Stimulated activated CD4-positive, alpha-beta T cell treated with anti-CD3 and anti-CD28 coated beads, TNF-alpha, amount 100 ng/mL, for 24 hours (primary cell): ENCODE results near the gene TMEM267.
"Not testable (repeated sequence)": the region's sequence is repeated elsewhere in the genome, so short reads cannot be mapped to it uniquely, and the experiment has no call there.

Experiments used
- DNase-seq, 3 experiments: peaks; one replicate each; pipeline ENCODE4 v3.0.0-alpha.2; 2020; ENCODE audit warnings: low read depth in 3 of 3

TMEM267 gene, protein sequence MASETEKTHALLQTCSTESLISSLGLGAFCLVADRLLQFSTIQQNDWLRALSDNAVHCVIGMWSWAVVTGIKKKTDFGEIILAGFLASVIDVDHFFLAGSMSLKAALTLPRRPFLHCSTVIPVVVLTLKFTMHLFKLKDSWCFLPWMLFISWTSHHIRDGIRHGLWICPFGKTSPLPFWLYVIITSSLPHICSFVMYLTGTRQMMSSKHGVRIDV

DNA sequence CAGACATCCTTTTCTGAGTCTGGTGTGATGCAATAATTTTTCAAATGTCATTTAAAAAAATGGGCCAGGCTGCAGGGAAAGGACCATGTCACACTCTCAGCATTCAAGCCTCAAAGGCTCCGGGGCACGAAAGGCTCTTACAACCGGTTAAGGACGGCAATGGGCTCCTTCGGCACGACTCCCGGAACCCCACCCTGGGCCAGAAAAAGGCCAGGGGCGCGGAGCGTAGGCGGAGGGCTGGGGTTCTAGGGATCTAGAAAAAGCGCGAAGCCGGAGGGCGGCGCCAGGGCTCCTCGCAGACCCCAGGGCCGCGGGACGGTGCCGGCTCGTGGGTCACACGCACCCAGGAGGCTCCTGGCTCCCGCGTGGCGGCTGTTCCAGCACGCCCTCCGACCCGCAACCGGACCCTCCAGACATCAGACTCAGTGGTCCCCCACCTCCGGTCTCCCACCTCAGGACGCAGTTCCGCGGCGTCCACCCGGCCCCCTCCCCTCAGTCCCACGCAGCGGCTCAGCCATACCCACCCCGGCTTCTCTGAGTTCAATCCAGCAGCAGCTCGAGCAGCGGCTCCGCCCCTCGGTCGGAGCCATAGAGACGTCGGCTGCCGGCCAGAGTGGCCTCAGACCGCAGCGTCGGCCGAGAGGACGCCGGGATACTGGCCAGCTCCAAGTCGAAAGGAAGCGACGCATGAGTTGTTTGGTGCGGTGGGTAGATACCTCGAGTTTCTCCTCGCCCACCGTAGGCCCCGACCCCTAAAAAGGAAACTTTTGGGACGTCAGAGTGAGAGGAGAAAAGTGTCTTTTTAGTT, at the start of gene TMEM267:
Gene TMEM267 (minus strand): TSS at position 568 of the 808 bp plus-strand sequence. CDS start 29,896 bp downstream, outside the sequence.
- peak; percentile 71 to 82 (median 75) for DNase-seq

DNA sequence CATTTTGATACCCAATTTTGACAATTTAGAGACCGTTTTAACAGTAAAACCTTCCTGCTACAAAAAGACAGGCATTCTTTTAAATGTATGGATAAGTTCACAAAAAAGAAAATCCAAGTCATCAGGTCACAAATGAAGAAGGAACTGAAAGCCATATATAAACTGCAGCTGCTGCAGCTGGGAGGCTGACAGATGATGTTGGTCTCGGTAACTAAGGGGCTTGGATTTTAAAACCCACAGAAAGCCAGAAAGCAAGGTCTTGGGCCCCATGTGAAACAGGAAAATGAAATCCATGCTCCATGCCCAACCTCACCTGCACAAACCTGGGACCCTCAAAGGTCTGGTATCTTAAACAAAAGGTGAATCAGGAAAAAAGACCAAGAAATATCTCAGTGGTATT, 47.0 kb upstream of the TMEM267 start:
- no peak for DNase-seq

DNA sequence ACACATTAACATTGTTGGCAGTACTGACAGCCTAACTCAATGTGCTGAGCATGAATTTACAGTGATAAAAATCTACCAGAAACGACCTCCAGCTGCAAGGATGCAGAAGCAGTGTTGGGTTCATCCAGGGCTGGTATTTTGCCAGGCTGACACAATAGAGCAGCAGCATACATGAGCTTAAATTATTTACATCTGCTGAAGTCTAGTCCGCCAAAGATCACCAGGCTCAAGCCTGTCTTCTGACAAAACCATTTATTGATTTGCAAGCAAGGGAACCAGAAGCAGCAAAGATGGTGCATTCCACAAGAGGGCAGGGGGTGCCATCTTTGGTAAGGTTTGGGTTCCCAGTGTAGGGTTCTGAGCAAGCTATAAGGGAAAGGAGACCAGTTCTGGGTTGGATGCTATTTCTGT, 40.0 kb upstream of the TMEM267 start:
- DNase-seq: no peak

DNA sequence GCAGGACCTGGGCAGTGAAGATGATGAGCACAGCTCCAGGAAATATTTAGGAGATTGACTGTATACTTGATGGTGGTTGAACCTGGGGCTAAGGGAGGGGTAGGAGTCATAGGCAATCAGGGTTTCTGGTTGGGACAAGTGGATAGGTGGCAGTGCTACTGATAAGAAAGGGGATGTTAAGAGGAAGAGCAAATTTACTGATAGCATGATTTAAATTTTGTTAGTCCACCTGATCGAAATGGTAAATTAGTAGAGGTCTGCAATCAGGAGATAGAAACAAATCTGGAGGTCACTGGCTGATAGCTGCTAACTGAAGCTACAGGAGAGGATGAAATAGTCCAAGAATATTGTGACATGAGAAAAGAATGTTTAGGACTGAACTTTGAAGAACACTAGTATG, 37.0 kb upstream of the TMEM267 start:
- no peak for DNase-seq

DNA sequence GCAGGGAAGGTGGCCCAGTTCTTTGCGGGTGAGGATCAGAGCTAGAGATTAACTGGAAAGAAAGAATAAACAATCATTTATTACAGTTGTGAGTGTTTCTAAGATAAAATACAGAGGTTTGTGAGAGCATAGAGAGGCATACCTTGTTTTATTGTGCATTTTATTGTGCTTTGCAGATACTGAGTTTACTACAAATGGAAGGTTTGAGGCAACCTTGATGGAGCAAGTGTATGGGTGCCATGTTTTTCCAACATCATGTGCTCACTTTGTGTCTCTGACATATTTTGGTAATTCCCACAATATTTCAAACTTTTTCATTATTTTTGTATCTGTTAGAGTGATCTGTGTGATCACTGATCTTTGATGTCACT, 32.0 kb upstream of the TMEM267 start:
- no peak for DNase-seq

DNA sequence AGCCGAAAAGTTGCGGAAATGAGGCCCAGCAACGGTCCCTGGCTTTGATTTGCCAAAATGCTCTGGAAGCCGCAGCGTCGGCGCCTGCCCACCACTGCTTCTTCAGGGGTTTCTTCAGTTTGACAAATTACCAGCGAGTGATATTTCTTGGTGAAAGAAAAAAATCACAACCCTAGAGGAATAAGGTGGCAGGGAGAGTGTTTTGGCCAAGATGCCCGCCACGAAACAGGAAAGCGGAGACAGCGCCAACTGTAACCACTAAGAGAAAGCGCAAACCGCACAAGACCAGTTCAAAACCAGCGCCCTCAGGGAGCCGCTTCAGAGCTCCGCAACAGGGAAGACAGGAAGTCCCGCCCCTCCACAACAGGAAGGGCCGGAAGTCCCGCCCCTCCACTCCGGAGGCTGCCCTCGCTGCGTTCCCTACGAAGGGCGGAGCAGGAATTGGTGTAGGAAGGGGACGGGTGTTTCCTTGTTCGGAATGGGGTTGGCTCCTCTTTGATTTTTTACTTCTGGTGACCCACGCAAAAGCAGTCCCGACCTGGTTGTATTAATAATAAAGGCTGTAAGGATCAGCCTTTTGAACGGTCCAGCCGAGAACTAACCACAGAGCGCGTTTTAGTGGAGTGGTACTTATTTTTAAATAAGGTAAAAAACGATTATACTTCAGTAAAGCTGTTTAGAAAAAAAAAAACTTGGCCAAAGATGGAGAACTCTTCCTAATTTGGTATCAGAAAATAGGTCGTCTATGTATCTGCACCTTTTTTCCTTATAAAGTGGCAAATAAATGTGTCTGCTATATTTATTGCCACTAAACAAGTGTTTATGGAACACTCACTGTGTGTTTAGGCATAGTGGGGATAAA, 31.4 kb upstream of the TMEM267 start, which contains the start of gene C5orf34:
Gene C5orf34 (minus strand): TSS at position 333 of the 862 bp plus-strand sequence. CDS start 5,809 bp downstream, outside the sequence.
- peak; percentile 91 to 95 (median 92) for DNase-seq

DNA sequence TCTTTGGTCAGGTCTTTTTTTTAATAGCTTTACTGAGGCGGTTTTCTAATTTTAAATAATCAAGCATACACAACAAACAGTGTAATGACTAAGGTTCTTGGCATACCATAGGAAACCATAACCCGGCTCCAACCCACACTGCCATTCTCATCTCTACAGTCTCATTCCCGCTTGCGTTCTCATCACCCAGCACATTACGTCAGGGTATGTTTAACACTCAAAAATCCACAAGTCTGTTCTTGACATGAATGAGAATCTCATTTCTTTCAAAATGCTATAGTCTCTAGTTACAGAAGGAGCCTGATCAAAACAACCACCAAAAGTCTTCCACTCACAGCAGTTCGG, 30.8 kb upstream of the TMEM267 start:
- peak in 1 of 3 experiments; percentile 19 for DNase-seq

DNA sequence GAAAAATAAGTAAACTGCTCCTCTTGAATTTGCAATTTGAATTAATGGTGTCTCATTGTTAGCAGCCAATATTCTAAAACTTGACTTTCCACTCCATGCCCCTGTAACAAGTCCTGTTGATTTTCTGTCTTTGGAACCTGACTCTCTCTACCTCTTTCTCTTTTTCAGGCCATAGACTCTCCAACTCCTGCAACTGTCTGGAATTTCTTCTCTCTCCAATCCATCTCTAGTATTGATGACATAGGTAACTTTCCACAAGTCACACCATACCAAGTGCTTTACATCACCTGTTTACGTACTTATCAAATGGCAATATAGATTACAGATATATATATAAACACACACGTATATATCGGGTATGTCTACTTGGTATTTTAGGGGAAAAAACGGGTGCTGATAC, 30.4 kb upstream of the TMEM267 start:
- no peak for DNase-seq

DNA sequence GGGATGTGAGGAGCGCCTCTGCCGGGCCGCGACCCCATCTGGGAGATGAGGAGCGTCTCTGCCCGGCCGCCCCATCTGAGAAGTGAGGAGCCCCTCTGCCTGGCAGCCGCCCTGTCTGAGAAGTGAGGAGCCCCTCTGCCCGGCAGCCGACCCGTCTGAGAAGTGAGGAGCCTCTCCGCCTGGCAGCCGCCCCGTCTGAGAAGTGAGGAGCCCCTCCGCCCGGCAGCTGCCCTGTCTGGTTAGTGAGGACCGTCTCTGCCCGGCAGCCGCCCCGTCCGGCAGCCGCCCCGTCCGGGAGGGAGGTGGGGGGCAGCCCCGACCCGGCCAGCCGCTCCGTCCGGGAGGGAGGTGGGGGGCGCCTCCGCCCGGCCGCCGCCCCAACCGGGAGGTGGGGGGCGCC, 27.4 kb upstream of the TMEM267 start:
- DNase-seq: not testable (repeated sequence)

DNA sequence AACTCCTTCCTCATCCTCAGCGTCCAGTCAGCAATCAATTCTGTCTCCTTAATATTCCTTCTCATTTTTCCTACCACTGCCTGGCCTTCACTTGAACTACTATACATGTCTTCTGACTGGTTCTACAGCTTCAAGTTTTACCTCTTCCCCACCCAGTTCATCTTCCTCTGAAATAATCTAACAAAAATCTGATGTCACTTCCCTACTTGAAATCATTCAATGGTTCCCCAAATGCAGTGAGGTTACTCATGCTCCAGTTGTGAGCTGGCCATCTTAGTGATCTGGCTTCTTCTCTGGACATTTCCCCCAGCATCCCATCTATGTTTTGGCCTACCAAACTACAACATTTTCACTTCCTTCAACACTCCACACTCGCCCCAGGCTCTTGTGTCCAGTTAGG, 14.9 kb upstream of the TMEM267 start:
- no peak for DNase-seq

DNA sequence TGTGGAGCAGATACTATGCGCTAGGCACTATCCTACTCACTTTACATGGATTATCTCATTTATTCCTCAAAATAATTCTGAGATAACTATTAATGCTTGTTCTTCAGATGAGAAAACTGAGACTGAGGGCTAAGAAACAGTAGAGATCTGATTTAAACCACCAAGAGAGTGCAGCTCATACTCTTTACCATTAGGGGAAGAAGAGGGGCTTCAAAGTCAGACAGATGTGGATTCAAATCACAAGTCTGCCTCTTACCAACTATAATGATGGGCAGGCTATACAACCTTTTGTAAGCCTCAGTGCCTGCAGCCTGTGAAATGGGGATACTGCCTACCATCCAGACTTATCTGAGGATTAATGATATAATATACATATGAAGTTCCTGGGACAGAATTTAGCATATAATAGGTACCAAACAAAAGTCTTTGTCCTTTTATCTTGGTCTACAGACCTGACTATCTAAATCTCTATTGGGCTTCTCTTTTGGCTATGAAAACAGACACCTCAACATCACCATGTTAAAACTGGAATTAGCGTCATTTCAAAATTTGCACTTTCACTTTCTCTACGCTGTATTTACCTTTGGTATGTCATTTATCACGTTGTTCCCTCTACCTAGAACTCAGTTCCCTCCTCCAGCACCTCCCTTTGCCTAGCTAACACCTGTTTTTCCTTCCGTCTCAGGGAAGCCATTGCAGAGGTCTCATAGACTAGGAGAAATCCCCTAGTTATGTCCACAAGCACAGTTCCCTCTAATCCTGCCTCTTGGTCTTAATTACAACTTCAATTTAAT, 13.8 kb upstream of the TMEM267 start:
- DNase-seq: no peak

DNA sequence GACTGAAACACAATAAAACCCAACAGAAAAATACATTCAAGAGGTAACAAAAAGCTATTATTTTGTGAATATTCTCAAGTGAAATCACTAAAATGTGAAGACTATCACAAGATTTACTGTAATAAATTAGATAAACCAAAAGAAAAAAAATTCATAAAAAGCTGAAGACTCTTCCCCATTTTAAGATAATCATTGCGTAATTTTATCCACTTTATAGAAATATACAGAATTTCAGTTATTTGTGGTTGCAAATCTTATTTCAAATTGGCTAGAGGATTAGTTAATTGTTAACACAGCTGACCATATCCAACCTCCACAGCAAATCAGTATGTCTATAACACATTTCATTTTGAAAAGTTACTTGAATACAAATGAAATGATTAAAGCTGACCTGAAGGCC, 7.7 kb upstream of the TMEM267 start:
- no peak for DNase-seq

DNA sequence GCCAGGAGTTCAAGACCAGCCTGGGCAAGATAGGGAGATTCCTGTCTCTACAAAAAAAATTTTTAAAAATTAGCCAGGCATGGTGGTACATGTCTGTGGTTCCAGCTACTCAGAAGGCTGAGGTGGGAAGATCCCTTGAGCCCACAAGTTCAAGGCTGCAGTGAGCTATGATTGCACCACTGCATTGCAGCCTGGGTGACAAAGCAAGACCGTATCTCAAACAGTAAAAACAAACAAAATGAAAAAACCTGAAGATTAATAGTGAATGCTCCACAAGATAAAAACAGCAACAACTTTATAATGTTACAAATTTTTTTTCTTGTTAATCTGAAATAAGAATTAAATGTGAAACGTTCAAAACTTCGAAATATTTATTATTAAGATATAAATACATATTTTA, 2.7 kb upstream of the TMEM267 start:
- DNase-seq: no peak

DNA sequence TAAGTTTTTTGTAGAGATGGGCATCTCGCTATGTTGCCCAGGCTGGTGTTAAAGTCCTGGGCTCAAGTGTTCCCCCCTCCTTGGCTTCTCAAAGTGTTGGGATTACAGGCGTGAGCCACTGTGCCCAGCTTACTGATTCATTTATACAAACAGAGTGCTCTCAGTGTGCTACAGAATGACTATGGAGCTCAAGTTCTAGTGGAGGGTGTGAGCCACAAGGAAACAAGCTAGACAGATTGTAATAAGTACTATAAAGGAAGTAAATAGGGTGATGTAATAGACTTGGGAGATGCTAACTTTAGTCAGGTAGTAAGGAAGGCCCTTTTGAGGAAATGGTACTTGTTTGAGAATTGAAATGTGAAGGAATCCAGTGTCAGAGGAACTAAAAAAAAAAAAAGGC, 1.7 kb upstream of the TMEM267 start:
- DNase-seq: no peak

DNA sequence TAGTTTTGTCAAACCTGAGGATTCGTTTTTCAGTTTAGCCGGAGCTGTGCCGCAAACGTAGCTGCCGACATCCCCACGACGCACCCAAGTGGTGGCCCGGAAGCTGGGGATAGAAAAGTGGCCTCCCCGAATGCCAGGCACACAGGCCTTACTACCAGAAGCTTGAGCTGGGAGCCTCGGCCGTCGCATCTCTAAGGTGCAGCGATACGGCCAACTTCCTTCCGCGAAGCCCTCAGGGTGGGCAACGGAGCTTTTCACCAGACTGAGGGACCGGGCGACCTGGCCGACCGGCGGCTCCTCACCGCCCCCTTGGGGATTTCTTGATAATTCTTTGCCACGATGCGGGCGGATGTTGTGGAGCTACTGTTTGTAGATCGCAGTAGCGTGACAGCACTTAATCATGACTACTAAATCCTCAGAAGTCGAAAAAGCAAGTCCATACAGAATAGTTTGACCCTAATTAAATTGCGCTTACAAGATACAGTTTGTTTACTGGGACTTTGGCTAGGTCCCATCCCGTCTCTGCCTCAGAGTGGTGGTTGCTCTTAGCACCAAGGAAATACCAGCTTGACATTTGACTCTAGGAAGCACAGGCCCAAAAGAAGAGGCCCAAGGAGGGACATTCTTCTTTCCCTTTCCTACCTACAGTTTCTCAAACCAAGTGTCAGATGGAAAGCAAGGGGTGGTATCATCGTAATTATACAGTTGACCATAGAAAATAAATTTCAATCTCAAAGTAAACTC, 613 bp upstream of the TMEM267 start:
- DNase-seq: peak; percentile 74 to 81 (median 81)

DNA sequence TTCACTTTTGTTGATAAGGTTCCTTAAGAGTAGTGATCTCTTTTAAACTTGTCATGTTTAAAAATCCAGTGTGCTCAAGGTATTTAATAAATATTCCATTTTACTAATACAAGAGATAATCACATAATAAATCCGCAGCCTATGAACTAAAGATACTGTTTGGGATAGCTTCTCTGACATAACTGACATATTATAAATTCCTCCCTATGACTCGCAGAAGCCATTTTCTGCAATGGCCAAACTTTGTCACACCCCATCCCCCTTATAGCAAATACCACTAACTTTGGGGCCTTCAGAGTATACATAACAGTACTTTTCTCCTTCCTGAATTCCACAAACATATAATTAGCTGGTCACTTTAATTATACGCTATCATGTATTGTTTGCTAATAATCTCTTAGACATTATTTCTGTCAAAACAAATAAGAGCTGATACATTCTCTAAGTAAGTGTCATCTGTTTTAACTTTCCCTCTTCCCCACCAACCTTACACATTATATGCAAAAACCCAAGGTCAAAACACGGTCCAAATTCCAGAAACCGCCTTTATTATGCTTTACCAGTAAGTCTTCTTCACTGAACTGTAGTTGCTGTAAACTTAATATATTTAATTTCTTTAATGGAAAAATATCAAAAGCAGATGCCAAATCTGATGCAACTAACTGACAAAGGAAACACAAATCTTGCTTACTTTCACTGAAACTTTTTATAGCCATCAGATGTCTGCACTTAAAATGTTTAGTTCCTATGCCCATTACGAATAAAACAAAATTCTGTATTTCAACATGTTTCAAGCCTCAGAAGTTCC, 971 bp downstream of the TMEM267 start:
- no peak for DNase-seq

DNA sequence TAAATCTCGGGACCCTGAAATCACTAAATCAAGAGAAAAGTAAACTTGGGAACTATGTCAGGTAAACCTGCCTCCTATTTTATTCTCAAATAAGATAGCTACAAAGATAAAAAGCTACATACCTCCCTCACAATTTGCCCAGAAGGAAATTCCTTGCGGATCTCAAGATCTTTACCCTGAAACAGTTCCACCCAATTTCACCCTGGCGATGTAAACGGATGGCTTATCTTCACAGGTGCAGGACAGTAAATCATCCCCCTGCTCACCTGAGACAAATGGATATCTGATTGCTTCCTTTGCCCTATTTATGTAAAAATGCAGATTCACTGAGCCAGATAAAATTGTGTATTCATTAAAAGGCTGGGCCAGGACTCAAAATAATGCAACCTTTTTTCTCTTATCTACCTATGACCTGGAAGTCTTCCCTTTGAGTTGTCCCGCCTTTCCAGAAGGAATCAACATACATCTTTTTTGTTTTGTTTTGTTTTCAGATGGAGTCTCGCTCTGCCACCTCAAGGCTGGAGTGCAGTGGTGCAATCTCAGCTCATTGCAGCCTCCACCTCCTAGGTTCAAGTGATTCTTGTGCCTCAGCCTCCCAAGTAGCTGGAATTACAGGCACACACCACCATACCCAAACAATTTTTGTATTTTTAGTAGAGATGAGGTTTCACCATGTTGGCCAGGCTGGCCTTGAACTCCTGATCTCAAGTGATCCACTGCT, 13.8 kb downstream of the TMEM267 start:
- DNase-seq: no peak

DNA sequence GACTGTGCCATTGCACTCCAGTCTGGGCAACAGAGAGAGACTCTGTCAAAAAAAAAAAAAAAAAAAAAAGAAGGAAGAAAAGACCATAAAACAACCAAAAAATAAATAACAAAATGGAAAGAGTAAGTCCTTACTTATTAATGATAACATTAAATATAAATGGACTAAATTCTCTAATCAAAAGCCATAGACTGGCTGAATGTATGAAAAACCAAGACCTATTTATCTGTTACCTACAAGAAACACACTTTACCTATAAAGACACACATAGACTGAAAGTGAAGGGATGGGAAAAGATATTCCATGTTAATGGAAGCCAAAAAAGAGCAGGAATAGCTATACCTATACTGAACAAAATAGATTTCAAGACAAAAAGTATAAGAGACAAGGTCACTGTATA, 16.6 kb downstream of the TMEM267 start:
- no peak for DNase-seq

DNA sequence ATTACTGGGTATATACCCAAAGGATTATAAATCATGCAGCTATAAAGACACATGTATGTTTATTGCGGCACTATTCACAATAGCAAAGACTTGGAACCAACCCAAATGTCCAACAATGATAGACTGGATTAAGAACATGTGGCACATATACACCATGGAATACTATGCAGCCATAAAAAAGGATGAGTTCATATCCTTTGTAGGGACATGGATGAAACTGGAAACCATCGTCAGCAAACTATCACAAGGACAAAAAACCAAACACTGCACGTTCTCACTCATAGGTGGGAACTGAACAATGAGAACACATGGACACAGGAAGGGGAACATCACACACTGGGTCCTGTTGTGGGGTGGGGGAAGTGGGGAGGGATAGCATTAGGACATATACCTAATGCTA, 18.2 kb downstream of the TMEM267 start:
- DNase-seq: not testable (repeated sequence)
